Caco-2 (cell line): ENCODE results near the gene AOPEP. TPM values are rescaled to one million over a fixed set of nuclear protein-coding genes. Genes with fewer than 3 reads are reported as not detected.

Experiments used
- BruUV-seq: library from RNA; stranded (reverse); fragments of 400-500 nt; replicated peaks from 2 replicates; lab custom pipeline; 2021; lab: Mats Ljungman, UMichigan
- CTCF ChIA-PET: fragments of 300-600 bp; sonication (Branson Sonifier 250); formaldehyde crosslinking; loops from one replicate; lab custom pipeline; 2022; ENCODE audit warnings: antibody characterized with exemption; lab: Charles Lee
- POLR2A ChIA-PET: fragments of 300-600 bp; sonication (Branson Sonifier 250); formaldehyde crosslinking; loops from one replicate; lab custom pipeline; 2022; ENCODE audit warnings: antibody characterized with exemption; lab: Charles Lee
- DNase-seq, 2 experiments: peaks; one replicate each; pipeline versions ENCODE4 v3.0.0 to v3.0.0-alpha.2; 2020 to 2022
- H3K27me3 ChIP-seq: replicated peaks from 2 replicates; pipeline ENCODE4 v1.6.0; 2011; ENCODE audit warnings: low read length; ENCODE audit not compliant: control insufficient read depth, insufficient read depth
- H3K36me3 ChIP-seq: 2 replicates; pipeline ENCODE4 v1.5.1; 2011; ENCODE audit warnings: low read length; ENCODE audit not compliant: control insufficient read depth, insufficient read depth
- H3K4me1 ChIP-seq: fragments of 250-450 bp; sonication (Bioruptor Pico); 2 replicates; pipeline ENCODE4 v1.5.1; 2020; ENCODE audit warnings: mild to moderate bottlenecking
- H3K4me3 ChIP-seq: 2 replicates; pipeline ENCODE4 v1.5.1; 2011; ENCODE audit warnings: low read depth, mild to moderate bottlenecking, control low read depth, low read length
- H3K9me3 ChIP-seq: fragments of 250-450 bp; sonication (Bioruptor Pico); 2 replicates; pipeline ENCODE4 v1.5.1; 2020; ENCODE audit warnings: mild to moderate bottlenecking, moderate library complexity
- H3K27ac Mint-ChIP-seq: one replicate; pipeline ENCODE4 v1.8.0; 2022; ENCODE audit warnings: mixed read lengths; ENCODE audit not compliant: unreplicated experiment
- H3K27me3 Mint-ChIP-seq: one replicate; pipeline ENCODE4 v1.8.0; 2022; ENCODE audit warnings: mixed read lengths; ENCODE audit not compliant: insufficient read depth, unreplicated experiment
- H3K36me3 Mint-ChIP-seq: one replicate; pipeline ENCODE4 v1.8.0; 2022; ENCODE audit warnings: mild to moderate bottlenecking, mixed read lengths; ENCODE audit not compliant: insufficient read depth, unreplicated experiment
- H3K4me1 Mint-ChIP-seq: one replicate; pipeline ENCODE4 v1.8.0; 2022; ENCODE audit warnings: low read depth, mixed read lengths; ENCODE audit not compliant: unreplicated experiment
- H3K4me3 Mint-ChIP-seq: one replicate; pipeline ENCODE4 v1.8.0; 2022; ENCODE audit warnings: mild to moderate bottlenecking, moderate library complexity, mixed read lengths; ENCODE audit not compliant: unreplicated experiment
- H3K9me3 Mint-ChIP-seq: one replicate; pipeline ENCODE4 v1.8.0; 2022; ENCODE audit warnings: mixed read lengths; ENCODE audit not compliant: unreplicated experiment
- CTCF ChIP-seq, 2 experiments: fragments of 200-600 bp in 1 of 2; IDR thresholded peaks; 1 replicate in 1 of 2; 2 replicates in 1 of 2; pipeline versions ENCODE4 v1.5.1 to v1.8.0; 2011 to 2022; ENCODE audit warnings: antibody characterized with exemption in 1 of 2, control low read depth in 1 of 2, inconsistent platforms in 1 of 2, low read depth in 1 of 2, low read length in 1 of 2, mild to moderate bottlenecking in 1 of 2, moderate library complexity in 1 of 2; ENCODE audit not compliant: insufficient read depth in 1 of 2, severe bottlenecking in 1 of 2, unreplicated experiment in 1 of 2
- intact Hi-C: fragments of 100-400 bp; cut with micrococcal nuclease; formaldehyde crosslinking; loops from one replicate; pipeline ENCODE4 v1.10.0; 2022; ENCODE audit not compliant: unreplicated experiment
- total RNA-seq: library from RNA; stranded (reverse); gene quantifications from 2 replicates; pipeline ENCODE4 v1.2.3, GENCODE V29; 2022

AOPEP gene
- total RNA-seq, 1 experiment from 2014 or later, result 63.3 TPM

- H3K4me3 ChIP-seq, result no peak overlapping the region
- no peak for TF ChIP-seq CTCF (IDR thresholded peaks at IDR 0.05; ENCODE audit: insufficient read depth in 1 of 2, low read depth in 1 of 2, low read length in 1 of 2, severe bottlenecking in 1 of 2, unreplicated experiment in 1 of 2)
- H3K27me3 ChIP-seq, result no peaks in the 10 kb centered on the region
- H3K27me3 Mint-ChIP-seq, result no peaks in the 10 kb centered on the region
- POLR2A ChIA-PET, result no interaction called here
- no peak for DNase-seq
- CTCF ChIA-PET, result no interaction called here
- peaks cover 6% of the 10 kb centered on the region for H3K36me3 Mint-ChIP-seq
- H3K4me1 ChIP-seq, result peaks cover 7% of the 10 kb centered on the region
- H3K27ac Mint-ChIP-seq, result no peak overlapping the region
- H3K36me3 ChIP-seq, result no peaks in the 10 kb centered on the region
- peaks cover 16% of the 10 kb centered on the region for H3K4me1 Mint-ChIP-seq
- BruUV-seq, result no TSS peak
- no peaks in the 10 kb centered on the region for H3K9me3 Mint-ChIP-seq
- H3K9me3 ChIP-seq, result no peaks in the 10 kb centered on the region
- intact Hi-C loops, result no loop called here
- H3K4me3 Mint-ChIP-seq, result no peak overlapping the region
These were observed 42.3 kb downstream of the AOPEP start for GRCh38 chr9:94768766-94769165.

GRCh38 chr9:94770334-94770733, 43.8 kb downstream of the AOPEP start:
- Histone ChIP-seq H3K4me1 (peaks cover 7% of the 10 kb centered on the region), H3K36me3 (no peaks in the 10 kb centered on the region), H3K4me3 (no peak overlapping the region), H3K9me3 (no peaks in the 10 kb centered on the region), H3K27me3 (no peaks in the 10 kb centered on the region)
- no peaks in the 10 kb centered on the region for H3K9me3 Mint-ChIP-seq
- intact Hi-C loops, result no loop called here
- peaks cover 16% of the 10 kb centered on the region for H3K4me1 Mint-ChIP-seq
- H3K27me3 Mint-ChIP-seq, result no peaks in the 10 kb centered on the region
- ChIA-PET CTCF (no interaction called here), POLR2A (no interaction called here)
- DNase-seq, result no peak
- H3K27ac Mint-ChIP-seq, result no peak overlapping the region
- peaks cover 6% of the 10 kb centered on the region for H3K36me3 Mint-ChIP-seq
- no TSS peak for BruUV-seq
- TF ChIP-seq CTCF (IDR thresholded peaks at IDR 0.05; ENCODE audit: insufficient read depth in 1 of 2, low read depth in 1 of 2, low read length in 1 of 2, severe bottlenecking in 1 of 2, unreplicated experiment in 1 of 2), result no peak
- H3K4me3 Mint-ChIP-seq, result no peak overlapping the region

- Mint-ChIP-seq H3K27ac (no peak overlapping the region), H3K36me3 (peaks cover 6% of the 10 kb centered on the region), H3K27me3 (no peaks in the 10 kb centered on the region), H3K4me3 (no peak overlapping the region), H3K4me1 (peaks cover 16% of the 10 kb centered on the region), H3K9me3 (no peaks in the 10 kb centered on the region)
- no peak overlapping the region for H3K4me3 ChIP-seq
- no peak for DNase-seq
- TF ChIP-seq CTCF (IDR thresholded peaks at IDR 0.05; ENCODE audit: insufficient read depth in 1 of 2, low read depth in 1 of 2, low read length in 1 of 2, severe bottlenecking in 1 of 2, unreplicated experiment in 1 of 2), result no peak
- CTCF ChIA-PET, result no interaction called here
- H3K27me3 ChIP-seq, result no peaks in the 10 kb centered on the region
- H3K4me1 ChIP-seq, result peaks cover 7% of the 10 kb centered on the region
- POLR2A ChIA-PET, result no interaction called here
- H3K9me3 ChIP-seq, result no peaks in the 10 kb centered on the region
- intact Hi-C loops, result no loop called here
- H3K36me3 ChIP-seq, result no peaks in the 10 kb centered on the region
- no TSS peak for BruUV-seq
These were observed 44.6 kb downstream of the AOPEP start for GRCh38 chr9:94771096-94771495.
